IPS-18a (cell line): ENCODE measurements around the gene IDS.
"Not testable (repeated sequence)": the region's sequence is repeated elsewhere in the genome, so short reads cannot be mapped to it uniquely, and the experiment has no call there.

Experiments used
- H3K27ac ChIP-seq: one replicate; pipeline ENCODE4 v1.5.1; 2013; ENCODE audit warnings: low read length
- H3K27me3 ChIP-seq: one replicate; pipeline ENCODE4 v1.6.1; 2013; ENCODE audit warnings: mild to moderate bottlenecking, low read length; ENCODE audit not compliant: control insufficient read depth, insufficient read depth
- H3K36me3 ChIP-seq: one replicate; pipeline ENCODE4 v1.6.1; 2013; ENCODE audit warnings: low read depth, low read length; ENCODE audit not compliant: control insufficient read depth
- H3K4me1 ChIP-seq: one replicate; pipeline ENCODE4 v1.6.1; 2013; ENCODE audit warnings: low read depth, low read length; ENCODE audit not compliant: control insufficient read depth
- H3K4me3 ChIP-seq: one replicate; pipeline ENCODE4 v1.5.1; 2013; ENCODE audit warnings: low read length
- H3K9ac ChIP-seq: one replicate; pipeline ENCODE4 v1.6.1; 2013; ENCODE audit warnings: mild to moderate bottlenecking, low read length, moderate library complexity
- H3K9me3 ChIP-seq: one replicate; pipeline ENCODE4 v1.6.1; 2013; ENCODE audit warnings: low read depth, low read length; ENCODE audit not compliant: control insufficient read depth

The IDS gene

DNA sequence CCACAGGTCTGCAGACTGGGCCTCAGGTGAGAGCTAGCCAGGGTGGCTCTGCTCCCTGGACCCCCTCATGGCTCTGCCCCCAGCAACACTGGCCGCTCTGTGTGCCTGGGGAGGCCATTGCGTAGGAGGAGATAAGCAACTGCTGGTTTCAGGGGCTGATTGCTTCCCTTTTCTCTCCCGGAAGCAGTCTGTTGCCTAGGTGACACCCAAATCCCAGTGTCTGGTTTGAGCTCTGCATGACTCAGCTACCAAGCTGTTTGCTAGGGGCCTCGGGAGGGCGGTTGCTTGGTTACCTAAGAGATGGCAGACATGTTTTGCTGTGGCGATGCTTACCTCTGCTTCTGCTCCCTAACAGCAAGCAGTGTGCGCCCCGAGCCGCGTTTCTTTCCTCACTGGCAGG lies 20.3 kb upstream of the IDS start:
- not testable (repeated sequence) for H3K27ac ChIP-seq, H3K4me3 ChIP-seq

DNA sequence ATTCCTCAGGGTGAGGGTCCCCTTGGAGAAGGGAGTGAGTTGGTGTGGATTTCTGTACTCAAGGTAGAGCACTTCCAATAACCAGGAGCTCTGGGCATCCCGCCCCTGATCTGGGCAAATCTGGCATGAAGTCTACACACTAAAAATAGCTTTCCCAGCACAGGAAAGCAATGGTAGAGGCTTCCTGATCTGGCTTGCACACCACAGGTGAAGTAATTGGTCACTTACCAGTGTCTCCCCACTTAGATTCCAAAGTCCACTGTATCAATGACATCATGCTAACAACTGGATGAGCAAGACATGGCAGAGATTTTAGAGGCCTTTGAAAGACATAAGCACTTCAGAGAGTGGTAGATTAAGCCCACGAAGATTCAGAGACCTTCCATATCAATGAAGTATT lies 17.8 kb upstream of the IDS start:
- no peaks in the 10 kb centered on the region for H3K4me1 ChIP-seq
- no peak overlapping the region for H3K27ac ChIP-seq
- H3K4me3 ChIP-seq = no peak overlapping the region
- no peaks in the 10 kb centered on the region for H3K27me3 ChIP-seq
- H3K36me3 ChIP-seq = no peaks in the 10 kb centered on the region
- H3K9me3 ChIP-seq = peaks cover 7% of the 10 kb centered on the region
- H3K9ac ChIP-seq = no peak overlapping the region

More for the DNA sequence above, 20.3 kb upstream of the IDS start:
- not testable (repeated sequence) for H3K9me3 ChIP-seq, H3K9ac ChIP-seq, H3K27me3 ChIP-seq, H3K36me3 ChIP-seq, H3K4me1 ChIP-seq

DNA sequence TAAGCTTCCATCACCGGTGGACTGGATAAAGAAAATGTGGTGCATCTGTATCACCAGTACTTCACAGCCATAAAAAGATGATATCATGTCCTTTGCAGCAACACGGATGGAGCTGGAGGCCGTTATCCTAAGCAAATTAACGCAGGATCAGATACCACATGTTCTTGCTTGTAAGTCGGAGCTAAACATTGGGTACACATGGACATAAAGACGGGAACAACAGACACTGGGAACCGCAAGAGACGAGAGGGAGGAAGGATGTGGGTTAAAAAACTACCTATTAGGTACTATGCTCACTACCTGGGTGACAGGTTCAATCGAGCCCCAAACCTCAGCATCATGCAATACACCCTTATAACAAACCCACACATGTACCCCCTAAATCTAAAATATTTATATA lies 16.3 kb upstream of the IDS start:
- Histone ChIP-seq H3K36me3 (no peaks in the 10 kb centered on the region), H3K4me3 (no peak overlapping the region), H3K4me1 (no peaks in the 10 kb centered on the region), H3K9ac (no peak overlapping the region), H3K27me3 (no peaks in the 10 kb centered on the region), H3K9me3 (peaks cover 13% of the 10 kb centered on the region), H3K27ac (no peak overlapping the region)

DNA sequence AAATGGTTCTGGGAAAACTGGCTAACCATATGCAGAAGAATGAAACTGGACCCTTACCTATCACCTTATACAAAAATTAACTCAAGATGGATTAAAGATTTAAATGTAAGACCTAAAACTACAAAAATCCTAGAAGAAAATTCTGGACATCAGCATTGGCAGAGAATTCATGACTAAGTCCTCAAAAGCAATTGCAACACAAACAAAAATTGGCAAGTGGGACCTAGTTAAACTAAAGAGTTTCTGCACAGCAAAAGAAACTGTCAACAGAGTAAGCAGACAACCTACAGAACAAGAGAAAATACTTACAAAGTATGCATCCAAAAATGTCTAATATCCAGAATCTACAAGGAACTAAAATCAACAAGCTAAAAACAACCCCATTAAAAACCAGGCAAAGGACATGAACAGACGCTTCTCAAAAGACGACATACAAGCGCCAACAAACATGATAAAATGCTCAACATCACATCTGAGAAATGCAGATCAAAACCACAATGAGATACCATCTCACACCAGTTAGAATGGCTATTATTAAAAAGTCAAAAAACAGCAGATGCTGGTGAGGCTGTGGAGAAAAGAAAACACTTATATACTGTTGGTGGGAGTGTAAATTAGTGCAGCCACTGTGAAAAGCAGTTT lies 15.7 kb upstream of the IDS start:
- not testable (repeated sequence) for H3K36me3 ChIP-seq, H3K9ac ChIP-seq, H3K27me3 ChIP-seq, H3K4me3 ChIP-seq, H3K27ac ChIP-seq, H3K4me1 ChIP-seq
- peaks cover 17% of the 10 kb centered on the region for H3K9me3 ChIP-seq

DNA sequence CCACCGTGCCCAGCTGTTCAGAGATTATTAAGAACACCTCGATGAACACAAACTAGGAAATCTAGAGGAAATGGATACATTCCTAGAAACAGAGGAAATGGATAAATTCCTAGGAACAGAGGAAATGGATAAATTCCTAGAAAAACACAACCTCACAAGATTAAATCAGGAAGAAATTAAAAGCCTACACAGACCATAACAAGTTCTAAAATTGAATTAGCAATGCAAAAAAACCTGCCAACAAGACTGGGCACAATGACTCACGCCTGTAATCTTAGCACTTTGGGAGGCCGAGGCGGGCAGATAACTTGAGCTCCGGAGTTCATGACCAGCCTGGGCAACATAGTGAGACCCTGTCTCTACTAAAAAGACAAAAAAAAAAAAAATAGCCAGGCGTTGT lies 13.1 kb upstream of the IDS start:
- Histone ChIP-seq H3K36me3 (no peaks in the 10 kb centered on the region), H3K4me3 (no peak overlapping the region), H3K27ac (no peak overlapping the region), H3K9me3 (peaks cover 20% of the 10 kb centered on the region), H3K27me3 (no peaks in the 10 kb centered on the region), H3K4me1 (no peaks in the 10 kb centered on the region), H3K9ac (no peak overlapping the region)

DNA sequence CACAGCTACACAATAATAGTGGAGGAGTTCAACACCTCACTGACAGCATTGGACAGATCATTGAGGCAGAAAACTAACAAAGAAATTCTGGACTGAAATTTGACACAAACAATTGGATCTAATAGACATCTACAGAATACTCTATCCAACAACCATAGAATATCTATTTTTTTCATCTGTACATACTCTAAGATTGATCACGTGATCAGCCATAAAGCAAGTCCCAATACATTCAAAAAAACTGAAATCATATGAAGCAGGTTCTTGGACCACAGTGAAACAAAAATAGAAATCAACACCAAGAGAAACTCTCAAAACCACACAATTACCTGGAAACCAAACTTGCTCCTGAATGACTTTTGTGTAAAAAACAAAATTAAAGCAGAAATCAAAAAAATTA lies 12.2 kb upstream of the IDS start:
- Histone ChIP-seq H3K36me3 (no peaks in the 10 kb centered on the region), H3K4me1 (no peaks in the 10 kb centered on the region), H3K27me3 (no peaks in the 10 kb centered on the region), H3K9ac (no peak overlapping the region), H3K4me3 (no peak overlapping the region), H3K27ac (no peak overlapping the region), H3K9me3 (peaks cover 20% of the 10 kb centered on the region)

DNA sequence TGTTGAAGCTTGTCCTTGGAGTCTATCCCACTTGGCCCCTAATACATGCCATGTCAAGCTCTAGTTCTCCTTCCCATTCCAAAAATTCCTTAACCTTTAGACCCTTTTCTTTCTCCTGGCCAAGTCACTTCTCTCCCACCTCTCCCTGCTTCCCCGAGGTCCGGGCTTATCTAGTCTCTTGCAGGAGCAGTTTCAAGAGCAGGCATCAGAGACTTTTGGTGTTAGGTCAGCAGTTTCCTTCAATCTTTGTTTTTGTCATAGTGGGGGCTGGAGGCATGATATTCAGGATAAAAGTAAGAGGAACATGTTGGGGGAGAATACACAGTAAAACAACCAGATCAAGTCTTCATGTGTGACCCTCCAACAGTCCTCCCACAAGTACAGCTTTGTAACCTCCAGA lies 11.5 kb upstream of the IDS start:
- no peaks in the 10 kb centered on the region for H3K36me3 ChIP-seq
- peaks cover 20% of the 10 kb centered on the region for H3K9me3 ChIP-seq
- H3K27me3 ChIP-seq = no peaks in the 10 kb centered on the region
- H3K27ac ChIP-seq = no peak overlapping the region
- H3K4me1 ChIP-seq = no peaks in the 10 kb centered on the region
- H3K9ac ChIP-seq = no peak overlapping the region
- H3K4me3 ChIP-seq = no peak overlapping the region

DNA sequence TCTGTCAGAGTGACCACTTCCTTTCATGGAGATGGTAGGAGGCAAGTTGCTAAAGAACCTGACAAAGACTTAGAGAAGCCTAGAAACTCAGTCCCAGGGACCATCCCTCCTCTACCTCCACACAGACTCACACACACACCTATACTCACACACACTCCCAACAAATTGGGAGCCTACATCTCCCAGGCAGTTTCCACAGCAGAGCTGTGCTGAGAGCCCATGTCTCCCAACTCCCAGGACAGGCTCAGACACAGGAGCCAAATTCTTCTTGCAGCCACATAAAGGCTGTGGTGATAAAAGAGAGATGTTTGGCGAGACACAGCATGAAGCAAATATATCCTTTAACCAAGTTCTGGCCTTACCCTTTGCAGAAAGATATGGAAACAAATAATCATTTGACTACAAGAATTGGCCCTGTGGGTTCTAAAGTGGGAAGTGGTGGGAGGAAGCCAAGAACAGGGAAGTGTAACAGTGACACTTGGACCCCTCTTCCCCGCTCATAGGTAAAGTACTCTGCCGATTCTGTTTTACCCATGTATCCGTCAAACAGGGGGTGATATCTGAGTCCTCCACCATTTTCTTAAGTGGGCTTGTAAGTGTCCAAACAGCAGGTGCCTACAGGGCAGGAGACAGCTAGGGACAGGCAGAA lies 11.0 kb upstream of the IDS start:
- Histone ChIP-seq H3K27ac (no peak overlapping the region), H3K27me3 (no peaks in the 10 kb centered on the region), H3K9me3 (peaks cover 20% of the 10 kb centered on the region), H3K4me1 (no peaks in the 10 kb centered on the region), H3K36me3 (no peaks in the 10 kb centered on the region), H3K9ac (no peak overlapping the region), H3K4me3 (no peak overlapping the region)

DNA sequence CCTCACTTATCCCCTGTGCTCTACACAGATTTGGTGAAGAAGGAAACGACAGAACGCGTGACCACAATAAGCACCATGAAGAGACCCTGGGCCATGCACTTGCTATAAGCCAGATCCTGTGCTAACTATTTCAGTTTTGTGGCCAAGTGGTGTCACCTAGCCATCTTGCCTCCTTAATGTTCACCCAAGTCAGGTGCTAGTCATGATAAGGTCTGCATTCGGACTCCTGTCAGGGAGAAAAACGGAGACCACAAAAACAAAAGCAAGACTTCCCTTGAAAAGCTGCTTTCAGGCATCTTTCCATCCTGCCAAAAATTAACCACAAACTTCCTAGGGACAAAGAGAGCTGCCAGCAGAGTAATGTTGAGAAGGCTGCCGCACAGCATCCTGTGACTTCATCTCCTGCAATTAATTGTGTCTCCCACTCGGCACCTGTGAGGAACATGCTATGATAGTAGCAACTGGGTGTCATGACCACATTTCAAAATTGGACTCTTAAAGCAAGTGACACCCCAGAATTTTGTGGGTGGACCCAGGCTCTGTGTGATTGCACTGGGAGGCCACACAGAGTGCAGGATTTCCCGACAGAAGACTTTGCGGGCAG lies 8.8 kb upstream of the IDS start:
- no peaks in the 10 kb centered on the region for H3K36me3 ChIP-seq
- H3K4me1 ChIP-seq = no peaks in the 10 kb centered on the region
- no peak overlapping the region for H3K9ac ChIP-seq
- peaks cover 20% of the 10 kb centered on the region for H3K9me3 ChIP-seq
- H3K4me3 ChIP-seq = no peak overlapping the region
- H3K27me3 ChIP-seq = no peaks in the 10 kb centered on the region
- H3K27ac ChIP-seq = no peak overlapping the region

DNA sequence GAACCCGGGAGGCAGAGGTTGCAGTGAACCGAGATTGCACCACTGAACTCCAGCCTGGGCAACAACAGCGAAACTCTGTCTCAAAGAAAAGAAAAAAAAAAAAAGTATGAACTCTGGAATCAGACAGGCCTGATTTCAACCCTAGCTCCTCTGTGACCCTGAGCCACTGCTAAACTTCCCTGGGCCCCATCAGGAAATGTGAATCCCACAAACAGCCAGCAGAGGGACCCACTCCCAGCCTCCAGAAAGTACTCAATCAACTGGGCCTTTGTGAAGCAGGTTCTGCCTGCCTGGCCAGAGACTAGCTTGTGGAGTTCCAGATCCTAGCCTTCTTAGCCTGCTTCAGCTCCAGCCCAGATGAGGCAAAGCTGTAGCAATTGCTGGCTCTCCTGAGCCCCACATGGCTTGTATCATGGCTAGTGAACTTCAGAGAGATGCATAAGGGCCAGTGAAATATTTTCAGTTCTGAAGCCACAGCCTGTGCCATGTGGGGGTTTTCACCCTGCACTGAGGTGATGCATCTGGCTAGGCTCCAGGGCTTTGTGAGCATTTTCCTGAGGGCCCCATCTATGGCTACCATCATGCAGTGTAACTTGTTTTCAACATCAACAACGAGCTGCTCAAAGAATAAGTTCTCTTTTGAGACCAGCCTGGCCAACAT lies 7.2 kb upstream of the IDS start:
- no peak overlapping the region for H3K9ac ChIP-seq
- H3K27ac ChIP-seq = no peak overlapping the region
- H3K36me3 ChIP-seq = no peaks in the 10 kb centered on the region
- peaks cover 16% of the 10 kb centered on the region for H3K9me3 ChIP-seq
- no peaks in the 10 kb centered on the region for H3K4me1 ChIP-seq
- no peaks in the 10 kb centered on the region for H3K27me3 ChIP-seq
- H3K4me3 ChIP-seq = no peak overlapping the region

DNA sequence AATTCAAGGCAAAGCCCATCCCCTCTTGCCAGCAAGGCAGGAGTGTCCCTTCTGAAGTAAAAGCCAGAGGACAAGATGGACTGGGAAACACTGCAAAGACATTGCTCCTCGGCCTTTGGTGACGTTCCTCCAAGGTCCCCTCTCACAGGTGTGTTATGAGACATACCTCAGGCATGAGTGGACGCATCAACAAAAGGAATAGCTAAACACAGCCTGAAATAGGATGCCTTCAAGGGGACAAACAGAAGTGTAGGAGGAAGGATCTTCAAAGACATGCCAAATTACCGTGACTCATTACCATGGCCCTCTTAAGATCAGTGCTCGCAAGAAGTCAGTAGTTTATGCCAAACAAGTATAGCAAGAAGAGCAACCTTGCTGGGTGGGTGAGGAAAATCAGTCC lies 6.0 kb upstream of the IDS start:
- no peaks in the 10 kb centered on the region for H3K27me3 ChIP-seq
- H3K4me1 ChIP-seq = no peaks in the 10 kb centered on the region
- H3K27ac ChIP-seq = no peak overlapping the region
- H3K4me3 ChIP-seq = no peak overlapping the region
- no peaks in the 10 kb centered on the region for H3K36me3 ChIP-seq
- H3K9ac ChIP-seq = no peak overlapping the region
- peaks cover 7% of the 10 kb centered on the region for H3K9me3 ChIP-seq
